Anterior cingulate cortex (tissue), 58 donors: ENCODE data around the gene BATF3.

Experiments used
- DNase-seq, 58 donors: peaks; one replicate each; lab custom pipeline; 2025; lab: John Stamatoyannopoulos, UW

The BATF3 gene

DNA sequence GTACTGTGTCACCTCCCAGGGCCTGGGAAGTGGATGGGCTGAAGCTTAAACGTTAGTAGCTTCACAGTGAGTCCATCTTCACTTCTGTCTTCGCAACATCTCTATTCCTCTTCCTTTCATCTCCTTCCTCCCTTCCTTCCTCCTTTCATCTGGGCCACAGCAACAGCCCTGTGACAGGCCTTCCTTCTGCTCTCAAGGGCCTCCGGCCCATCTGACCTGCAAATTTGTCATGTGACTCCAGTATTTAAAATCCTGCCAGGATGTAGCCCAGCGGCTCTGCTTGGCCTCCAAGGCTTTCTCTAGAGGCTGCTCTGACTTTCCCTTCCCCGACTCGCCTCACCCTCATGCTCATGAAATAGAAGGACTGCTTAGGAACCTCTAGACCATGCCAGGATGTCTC lies 10.9 kb upstream of the BATF3 start:
- DNase-seq = peak in 3 of 58 donors; percentile 2 to 15 (median 5)

DNA sequence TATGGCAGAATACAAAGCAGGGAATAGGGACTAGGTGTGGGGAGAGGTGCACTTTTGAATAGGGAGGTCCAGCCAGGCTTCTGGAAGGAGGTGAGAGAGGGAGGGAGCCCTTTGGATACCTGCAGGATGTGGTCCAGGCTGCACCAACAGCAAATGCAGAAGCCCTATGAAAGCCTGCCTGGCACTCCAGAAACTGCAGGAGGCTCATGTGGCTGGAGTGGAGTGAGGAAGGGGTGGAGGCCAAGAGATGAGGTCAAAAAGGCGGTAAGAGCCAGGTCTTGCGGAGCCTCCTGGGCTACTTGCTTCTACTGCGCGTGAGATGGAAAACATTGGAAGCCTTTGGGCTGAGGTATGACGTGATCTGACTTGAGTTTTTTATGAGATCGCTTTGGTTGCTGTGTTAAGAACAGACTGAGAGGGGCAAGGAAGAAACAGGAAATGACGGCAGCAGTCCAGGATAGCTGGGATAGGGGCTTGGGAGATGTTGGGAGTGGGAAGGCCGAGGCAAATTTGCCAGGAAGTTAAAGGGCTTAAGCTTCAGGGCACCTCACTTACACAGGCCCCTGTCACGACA lies 4.4 kb upstream of the BATF3 start:
- no peak for DNase-seq

DNA sequence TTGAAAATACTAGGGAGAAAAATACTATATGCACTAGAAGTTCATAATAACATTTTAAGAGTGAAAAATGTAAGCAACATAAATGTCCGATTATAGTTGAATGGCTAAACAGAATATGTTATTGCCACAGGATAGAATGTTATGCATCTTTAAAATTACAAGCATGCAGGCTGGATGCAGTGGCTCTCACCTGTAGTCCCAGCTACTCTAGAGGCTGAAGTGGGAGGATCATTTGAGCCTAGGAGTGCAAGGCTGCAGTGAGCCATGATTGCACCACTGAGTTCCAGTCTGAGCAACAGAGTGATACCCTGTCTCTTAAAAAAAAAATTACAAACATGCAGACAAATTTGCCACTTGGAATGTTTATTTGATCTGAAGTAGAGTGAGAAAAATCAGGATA lies 3.0 kb upstream of the BATF3 start:
- DNase-seq = no peak

DNA sequence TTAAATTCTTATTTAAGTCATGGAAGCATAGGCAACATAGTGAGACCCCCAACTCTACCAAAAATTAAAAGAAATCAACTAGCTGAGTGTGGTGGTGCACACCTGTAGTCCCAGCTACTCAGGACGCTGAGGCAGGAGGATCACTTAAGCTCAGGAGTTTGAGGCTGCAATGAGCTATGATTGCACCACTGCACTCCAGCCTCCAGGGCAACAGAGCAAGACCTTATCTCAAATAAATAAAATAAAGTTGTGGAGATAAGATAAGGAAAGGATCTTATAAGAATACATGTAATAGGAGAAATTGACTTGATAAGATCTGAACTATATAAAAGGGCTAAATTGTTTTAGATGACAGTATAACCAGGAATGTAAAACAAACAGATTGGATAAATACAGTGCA lies 2.3 kb upstream of the BATF3 start:
- no peak for DNase-seq

DNA sequence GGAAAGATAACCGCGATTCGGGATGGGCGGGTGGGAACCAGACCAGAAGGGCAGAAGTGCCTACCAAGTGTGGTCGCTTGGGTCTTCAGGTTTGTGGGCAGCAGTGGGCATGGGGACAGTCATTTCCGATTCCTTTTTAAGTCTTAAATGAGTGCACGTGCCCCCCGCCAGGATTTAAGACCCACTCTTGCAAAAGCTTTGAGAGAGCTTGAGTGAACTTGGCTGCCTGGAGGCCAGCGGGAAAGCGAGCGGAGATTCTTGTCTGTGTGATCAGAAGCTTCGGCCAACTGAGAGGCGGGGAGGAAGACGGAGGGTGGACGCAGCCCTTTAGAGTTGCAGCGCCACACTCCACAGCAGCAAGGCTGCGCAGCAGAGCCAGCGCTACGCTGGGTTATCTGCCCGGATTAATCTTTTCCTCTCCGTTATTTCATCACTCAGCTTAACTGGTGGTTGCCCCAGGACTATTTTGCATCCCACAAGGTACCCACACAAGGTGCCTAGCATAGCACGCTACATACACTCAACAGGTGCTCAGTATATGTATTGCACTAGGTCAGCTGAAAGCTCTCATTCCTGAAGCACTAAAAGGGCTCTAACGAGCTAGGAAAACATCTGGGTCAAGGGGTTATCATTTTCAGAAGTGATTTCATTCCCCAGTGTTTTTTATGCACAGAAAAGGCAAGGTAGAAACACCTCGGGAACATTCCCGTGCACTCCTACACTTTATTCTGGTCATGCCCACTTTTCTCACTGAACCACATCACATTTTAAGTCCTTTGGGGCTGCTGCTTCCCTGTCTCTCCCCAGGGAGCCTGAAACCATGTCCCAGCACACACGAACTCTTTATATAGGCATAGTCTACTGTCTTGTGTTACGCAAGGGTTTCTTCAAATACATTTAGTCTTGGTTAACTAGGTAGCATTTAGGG lies 1.5 kb upstream of the BATF3 start:
- DNase-seq = peak in 30 of 58 donors; percentile 9 to 66 (median 30)

DNA sequence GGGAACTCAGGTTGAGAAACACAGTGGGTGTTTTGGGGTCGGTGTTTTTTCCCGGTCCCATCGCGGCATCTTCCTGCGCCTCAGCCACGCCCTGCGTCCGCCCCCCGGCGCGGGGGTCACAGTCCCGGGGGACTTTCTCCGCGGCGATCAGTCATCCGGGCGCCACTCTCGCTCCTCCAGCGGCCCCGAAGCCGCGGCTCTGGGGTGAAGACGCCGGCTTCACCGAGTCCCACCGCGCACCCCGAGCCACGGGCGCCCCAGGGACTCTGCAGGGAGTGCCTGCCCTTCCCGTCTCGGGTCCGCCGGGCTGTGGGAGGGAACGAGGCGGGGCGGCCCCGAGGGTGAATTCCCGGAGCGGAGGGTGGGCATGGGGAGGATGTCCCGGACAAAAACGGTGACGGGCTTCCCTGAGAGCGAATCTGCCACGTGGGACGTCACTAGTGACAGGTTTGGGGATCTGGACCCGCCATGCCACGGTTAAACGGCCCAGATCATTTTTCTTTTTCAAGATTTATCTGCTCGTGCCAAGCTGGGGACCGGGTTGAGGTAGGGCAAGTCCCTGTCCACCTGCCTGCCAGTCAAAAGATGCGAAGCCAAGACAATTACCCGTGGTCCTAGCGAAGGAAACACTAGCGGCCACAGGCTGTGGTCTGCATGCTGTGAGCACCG lies 717 bp upstream of the BATF3 start:
- DNase-seq = peak in 21 of 58 donors; percentile 9 to 54 (median 30)

DNA sequence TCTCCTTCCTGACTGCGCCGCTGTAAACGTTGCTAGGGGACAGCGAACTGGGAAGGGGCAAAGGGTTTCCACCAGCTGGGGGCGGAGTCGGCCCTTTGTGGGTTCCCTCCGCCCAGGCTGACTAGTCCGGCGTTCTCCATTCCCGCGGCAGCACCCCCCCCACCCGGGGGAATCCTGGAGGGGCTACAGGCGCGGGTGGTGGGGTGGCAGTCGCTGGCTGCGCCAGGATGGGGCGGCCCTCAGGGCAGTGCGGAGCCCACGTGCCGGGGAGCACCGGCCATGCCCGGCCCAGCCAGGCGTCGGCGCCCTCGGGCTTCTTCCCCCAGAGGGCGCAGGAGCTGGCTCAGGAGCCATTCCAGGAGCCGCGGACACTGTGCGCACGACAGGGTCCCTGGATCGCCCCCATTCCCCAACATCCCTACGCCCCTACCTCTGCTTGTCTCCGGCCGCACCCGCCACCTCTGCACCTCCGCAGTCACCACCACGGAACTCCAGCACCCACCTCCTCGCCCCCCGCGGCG lies 476 bp downstream of the BATF3 start:
- DNase-seq = peak in 5 of 58 donors; percentile 12 to 36 (median 32)

DNA sequence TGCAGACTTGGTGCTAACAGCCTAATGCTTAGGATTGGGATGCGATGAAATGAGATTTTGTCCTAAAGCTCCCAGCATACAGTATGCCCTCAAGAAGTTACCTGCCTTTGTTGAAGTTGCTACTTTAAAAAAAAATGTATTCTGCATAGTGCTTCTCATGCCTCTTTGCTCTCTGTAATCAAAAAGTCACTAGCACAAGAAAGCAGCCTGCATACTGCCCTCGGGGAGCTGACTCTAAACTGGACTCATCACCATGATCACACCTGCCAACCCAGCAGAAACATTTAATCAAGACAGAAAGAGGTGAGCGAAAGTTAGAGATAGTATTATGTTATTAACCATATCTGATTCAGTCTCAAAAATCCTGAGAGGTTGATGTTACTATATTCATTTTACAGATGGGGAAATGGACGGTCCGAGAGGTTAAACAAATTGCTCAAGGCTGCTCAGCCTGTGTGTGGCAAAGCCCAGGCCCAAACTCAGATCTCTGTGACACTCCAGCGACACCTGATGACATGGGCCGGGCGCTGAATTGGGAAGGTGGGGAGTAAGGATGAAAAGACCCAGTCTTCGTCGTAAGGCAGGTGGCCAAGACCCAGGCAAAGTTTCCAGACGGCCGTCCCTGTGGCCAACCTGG lies 1.1 kb downstream of the BATF3 start:
- no peak for DNase-seq

DNA sequence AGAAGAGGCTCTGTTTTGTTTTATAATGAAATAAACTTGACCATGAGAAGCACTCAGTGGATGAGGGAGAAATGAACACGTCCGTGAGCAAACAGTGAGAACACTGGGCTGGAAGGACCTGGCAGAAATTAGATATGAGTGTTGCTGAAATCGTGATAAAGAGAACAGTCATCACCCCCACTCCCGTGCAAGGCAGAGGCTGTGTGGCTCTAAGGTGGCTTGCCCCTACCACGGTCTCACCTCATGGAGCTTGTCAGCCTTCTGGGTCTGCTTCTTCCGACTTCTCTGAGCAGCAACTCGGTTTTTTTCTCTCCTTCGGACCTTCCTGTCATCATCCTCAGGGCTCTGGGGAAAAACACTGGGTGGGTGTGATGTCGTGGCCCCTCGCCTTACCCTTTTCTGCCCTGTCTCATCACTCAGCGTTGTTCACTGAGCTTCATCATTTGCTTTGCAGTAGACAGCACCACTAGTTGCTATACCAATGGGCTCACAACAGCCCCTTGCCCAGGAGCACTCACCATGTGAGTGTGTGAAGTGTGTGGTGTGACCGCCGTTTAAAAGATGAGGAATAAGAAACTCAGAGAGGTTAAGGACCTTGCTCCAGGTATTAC lies 2.8 kb downstream of the BATF3 start:
- DNase-seq = no peak

DNA sequence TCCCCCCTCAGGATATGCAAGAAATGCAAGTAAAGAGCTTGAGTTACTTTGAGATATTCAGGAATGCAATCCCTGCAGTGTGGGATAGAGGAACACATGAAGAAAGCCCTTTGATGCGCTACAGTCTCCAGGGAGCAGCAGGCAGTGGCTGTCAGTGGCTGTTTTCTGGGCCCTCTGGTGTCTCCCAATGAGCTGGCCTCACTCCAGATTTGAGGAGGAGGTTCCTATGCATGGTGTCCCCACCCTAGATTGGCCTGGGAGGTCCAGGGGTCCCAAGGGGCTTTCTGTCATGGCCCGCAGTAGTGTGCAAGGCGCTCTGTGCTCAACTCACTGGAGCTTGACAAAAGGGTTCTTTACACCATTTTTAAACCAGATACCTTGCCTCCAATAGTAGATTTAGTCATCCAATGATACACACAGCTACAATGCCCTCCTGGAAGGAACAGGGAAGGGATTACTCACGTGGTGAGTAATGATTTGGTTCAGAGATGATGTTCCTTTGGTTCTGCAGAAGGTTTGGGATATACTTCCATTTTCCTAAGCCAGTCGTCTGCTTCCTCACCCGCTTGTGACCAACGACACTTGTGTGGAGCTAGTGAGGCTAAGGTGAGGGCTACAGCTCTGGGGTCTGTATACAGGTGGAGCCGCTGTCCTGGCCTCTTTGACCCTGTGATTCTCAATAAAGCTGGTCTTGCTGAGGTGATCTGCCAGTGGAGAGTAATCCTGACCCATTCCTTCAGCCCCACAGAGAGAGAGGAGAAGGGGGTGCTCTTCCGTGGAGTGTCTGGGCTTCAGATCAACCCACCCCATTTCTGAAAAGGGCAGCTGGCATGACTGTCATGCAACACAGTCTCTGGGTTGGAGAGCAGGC lies 6.6 kb downstream of the BATF3 start:
- DNase-seq = no peak

DNA sequence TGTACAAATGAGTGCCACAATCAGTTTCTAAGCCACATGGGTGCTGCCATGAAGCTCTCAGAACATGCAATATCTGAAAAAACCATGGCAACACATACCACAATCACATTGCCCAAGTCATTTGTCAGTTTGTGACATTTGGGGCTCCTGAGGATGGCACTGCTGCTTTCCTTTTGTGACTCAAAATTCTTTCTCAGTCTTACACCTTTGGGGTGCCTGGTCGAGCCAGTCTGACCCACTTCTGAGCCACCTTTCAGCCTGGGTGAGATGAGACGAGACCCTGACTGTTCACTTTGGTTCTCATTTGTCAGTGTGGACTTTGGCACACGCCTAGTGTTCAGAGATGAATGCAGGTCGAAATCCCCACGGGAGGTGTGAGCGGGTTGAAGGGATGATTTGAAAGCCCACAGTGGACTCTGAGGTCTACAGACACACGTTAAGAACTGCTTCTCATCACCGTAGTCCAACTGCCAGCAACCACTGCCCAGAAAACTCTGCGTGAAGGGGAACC lies 8.0 kb downstream of the BATF3 start:
- DNase-seq = no peak

DNA sequence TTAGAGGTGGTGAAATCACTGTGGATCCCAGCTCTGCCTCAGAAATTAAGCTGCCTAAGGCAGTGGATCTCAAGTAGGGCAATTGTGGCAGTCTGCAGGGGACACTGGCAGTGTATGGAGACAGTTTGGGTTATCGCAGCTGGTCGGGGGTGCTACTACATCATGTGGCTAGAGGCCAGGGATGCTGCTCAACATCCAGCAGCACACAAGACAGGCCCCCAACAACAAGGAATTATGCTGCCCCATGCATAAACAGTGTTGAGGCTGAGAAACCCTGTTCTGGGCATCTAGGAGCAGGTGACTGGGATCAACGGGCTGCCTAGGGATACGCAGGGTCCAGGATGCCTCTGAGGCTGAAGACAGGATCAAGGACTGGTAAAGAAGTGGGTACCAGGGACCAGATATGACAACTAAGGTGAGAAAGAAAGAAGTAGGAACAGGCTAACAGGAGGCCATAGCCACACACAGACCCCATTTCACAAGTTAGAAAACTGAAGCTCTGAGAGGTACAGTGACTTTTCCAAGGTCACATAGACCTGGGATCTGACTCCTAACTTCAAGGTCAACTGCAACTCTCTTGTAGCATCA lies 8.7 kb downstream of the BATF3 start:
- DNase-seq = no peak

DNA sequence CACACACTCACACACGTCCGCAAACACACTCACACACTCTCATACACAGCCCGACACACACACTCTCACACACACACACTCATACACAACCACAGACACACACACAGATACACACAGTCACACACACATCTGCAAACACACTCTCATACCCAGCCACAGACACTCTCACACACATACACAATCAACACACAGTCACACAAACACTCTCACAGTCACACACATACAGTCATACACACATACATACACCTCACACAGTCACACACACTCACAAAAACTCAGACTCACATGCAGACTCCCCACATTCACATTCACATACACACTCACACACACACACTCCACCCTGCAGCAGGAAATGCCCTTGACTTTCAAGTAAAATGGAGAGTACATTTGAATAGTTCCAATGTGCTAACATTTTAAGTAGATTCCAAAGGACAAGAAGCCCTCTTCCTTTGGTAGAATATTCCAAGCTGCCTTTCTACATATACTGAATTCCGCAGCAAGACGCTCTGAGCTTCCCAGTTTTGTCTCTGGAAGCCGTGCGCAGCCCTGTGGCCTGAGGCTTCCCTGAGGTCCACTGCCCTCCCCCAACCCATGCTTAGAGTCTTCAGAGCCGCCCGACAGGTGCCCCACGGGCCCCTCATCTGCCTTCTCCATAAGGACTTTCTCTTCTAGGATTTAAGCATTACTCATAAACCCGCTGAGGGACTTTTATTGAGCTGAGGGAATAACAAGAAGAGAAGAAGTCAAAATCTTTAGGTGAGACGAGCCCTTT lies 9.7 kb downstream of the BATF3 start:
- no peak for DNase-seq

DNA sequence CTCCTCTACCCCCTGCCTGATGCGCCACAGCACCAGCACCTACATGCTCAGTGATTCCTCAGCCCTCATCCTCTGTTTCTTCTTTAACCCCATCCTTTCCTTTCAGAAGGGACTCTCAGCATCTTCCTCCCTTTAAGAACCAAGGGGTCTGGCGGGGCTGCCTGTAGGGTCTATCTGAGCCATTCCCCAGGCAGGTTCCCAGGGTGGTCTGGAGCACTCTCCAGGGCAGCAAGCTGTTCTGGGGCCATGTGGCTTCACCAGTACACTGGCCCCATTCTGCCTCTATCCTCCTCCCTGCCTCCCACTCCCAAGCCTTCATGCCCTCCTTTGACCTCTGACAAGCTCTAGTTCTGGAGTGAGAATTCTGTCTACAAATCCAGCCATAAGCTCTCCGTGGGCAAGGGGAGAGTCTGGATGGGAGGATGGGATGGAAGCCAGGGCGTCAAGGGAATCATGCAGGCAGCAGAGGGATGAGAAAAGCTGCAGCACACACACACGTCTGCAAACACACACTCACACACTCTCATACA lies 10.4 kb downstream of the BATF3 start:
- no peak for DNase-seq

DNA sequence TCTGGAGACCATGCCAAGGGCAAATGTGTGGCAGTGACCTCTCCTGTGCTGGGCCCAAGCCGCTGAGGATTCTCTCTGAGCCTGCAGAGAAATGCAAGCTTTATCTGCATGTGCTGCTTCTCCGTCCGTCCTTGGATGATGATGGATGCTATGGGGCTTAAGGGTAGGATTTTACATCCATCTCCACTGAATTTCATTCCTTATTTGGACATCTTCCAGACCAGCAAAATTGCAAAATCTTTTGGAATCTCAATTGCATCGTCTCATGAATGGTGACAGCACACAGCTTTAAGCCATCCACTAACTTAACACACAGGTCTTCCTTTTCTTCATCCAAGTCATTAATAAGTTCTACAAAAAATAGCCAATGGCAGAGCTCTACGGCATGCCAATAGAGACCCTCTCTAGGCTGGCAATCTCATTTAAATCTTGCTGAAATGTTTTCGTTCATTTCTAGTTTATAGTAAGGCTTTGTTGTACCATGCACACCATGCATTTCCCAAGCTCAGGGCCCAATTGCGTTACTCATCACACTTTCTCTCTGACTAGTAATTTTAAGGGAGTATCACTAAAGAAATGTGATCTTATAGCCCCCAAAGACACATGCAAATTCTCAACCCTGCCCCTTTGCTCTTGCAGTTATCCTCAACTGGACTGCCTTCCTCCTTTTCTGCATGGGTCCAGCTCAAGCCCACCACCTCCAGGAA lies 11.1 kb downstream of the BATF3 start:
- DNase-seq = no peak

DNA sequence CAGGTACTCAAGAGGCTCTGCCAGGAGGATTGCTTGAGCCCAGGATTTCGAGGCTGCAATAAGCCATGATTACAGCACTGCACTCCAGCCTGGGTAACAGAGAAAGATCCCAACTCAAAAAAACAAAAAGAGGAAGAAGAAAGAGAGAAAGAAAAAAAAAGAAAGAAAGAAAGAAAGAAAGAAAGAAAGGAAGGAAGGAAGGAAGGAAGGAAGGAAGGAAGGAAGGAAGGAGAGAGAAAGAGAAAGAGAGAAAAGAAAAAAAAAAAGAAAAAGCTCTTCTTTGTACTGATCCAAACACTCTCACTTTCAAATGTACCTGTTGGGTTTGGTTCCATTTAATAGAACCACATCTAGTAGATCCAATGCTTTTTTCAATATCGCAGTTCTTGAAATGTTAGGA lies 11.8 kb downstream of the BATF3 start:
- no peak for DNase-seq

DNA sequence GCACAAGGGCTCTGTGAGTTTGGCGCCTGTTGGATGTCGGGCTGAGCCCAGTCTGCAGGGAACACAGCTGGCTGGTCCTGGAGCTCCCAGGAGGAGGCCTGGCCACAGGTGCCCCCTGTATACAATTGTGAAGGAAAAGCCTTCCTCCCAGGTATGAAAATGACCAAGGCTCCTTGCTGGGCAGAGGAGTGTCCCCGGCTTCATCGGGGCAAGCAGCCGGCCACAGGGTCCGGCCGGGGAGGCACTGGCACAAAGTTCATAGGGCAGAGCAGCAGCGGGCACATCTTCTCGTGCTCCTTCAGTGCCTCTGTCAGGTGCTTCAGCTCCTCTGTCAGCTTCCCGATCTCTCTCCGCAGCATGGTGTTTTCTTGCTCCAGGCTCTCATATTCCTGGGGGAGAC lies 13.0 kb downstream of the BATF3 start:
- DNase-seq = no peak
